Measurements from ENCODE around the gene ATP12A.
"Not testable (repeated sequence)": the region's sequence is repeated elsewhere in the genome, so short reads cannot be mapped to it uniquely, and the experiment has no call there.

Gene ATP12A

GRCh38 chr13:24691381-24691780 lies 11.2 kb downstream of the ATP12A start:
- no peak for DNase-seq

GRCh38 chr13:24692561-24692960 lies 12.4 kb downstream of the ATP12A start:
- no peak for DNase-seq

- DNase-seq: peak; percentile 76
Observed at GRCh38 chr13:24693862-24694471, 13.8 kb downstream of the ATP12A start.

GRCh38 chr13:24694907-24695306 lies 14.7 kb downstream of the ATP12A start:
- no peak for DNase-seq

GRCh38 chr13:24698686-24699085 lies 18.5 kb downstream of the ATP12A start:
- no peak for DNase-seq

- DNase-seq: no peak
Observed at GRCh38 chr13:24699541-24699940, 19.3 kb downstream of the ATP12A start.

- DNase-seq: no peak
Observed at GRCh38 chr13:24700539-24700938, 20.3 kb downstream of the ATP12A start.

- DNase-seq: no peak
Observed at GRCh38 chr13:24706886-24707585, 26.8 kb downstream of the ATP12A start.

- peak; percentile 4 for DNase-seq
Observed at GRCh38 chr13:24709186-24709913, 29.1 kb downstream of the ATP12A start.

GRCh38 chr13:24713022-24713421 lies 32.8 kb downstream of the ATP12A start:
- no peak for DNase-seq

- DNase-seq: no peak
Observed at GRCh38 chr13:24716011-24716410, 35.8 kb downstream of the ATP12A start.

- DNase-seq: no peak
Observed at GRCh38 chr13:24716446-24716845, 36.2 kb downstream of the ATP12A start.

- no peak for DNase-seq
Observed at GRCh38 chr13:24717217-24717616, 37.0 kb downstream of the ATP12A start.

GRCh38 chr13:24718192-24718965 lies 38.2 kb downstream of the ATP12A start:
- DNase-seq: no peak

GRCh38 chr13:24719139-24719538 lies 38.9 kb downstream of the ATP12A start:
- DNase-seq: no peak

- DNase-seq: no peak
Observed at GRCh38 chr13:24723206-24723605, 43.0 kb downstream of the ATP12A start.

- no peak for DNase-seq
Observed at GRCh38 chr13:24724714-24725113, 44.5 kb downstream of the ATP12A start.

GRCh38 chr13:24725379-24725778 lies 45.2 kb downstream of the ATP12A start:
- DNase-seq: no peak

GRCh38 chr13:24727731-24728601 lies 47.8 kb downstream of the ATP12A start:
- DNase-seq: peak; percentile 88

- DNase-seq: not testable (repeated sequence)
Observed at GRCh38 chr13:24730873-24731567, 50.8 kb downstream of the ATP12A start.

GRCh38 chr13:24734950-24735349 lies 54.7 kb downstream of the ATP12A start:
- no peak for DNase-seq

GRCh38 chr13:24737042-24737441 lies 56.8 kb downstream of the ATP12A start:
- no peak for DNase-seq
